HepG2 (cell line): ENCODE results near the gene RAET1E. TPM values are rescaled to one million over a fixed set of nuclear protein-coding genes. Genes with fewer than 3 reads are reported as not detected.

Experiments used
- ATAC-seq: fragments of 200-7000 bp; cut with Tn5 transposase; 3 replicates; pipeline ENCODE4 v1.9.1; 2020; ENCODE audit warnings: mild to moderate bottlenecking, moderate library complexity
- BruUV-seq: library from RNA; stranded (reverse); fragments of 400-500 nt; replicated peaks from 2 replicates; lab custom pipeline; 2021; lab: Mats Ljungman, UMichigan
- CTCF ChIA-PET: fragments of 300-600 bp; formaldehyde crosslinking; extraction: SDS; loops from one replicate; lab custom pipeline; 2021; ENCODE audit warnings: low total read pairs, inconsistent platforms, low intra/inter-chr PET ratio; lab: Yijun Ruan, JAX
- POLR2A ChIA-PET: fragments of 350-600 bp; sonication (Branson Sonifier 250); formaldehyde crosslinking; loops from one replicate; lab custom pipeline; 2020; ENCODE audit warnings: antibody characterized with exemption, inconsistent platforms; lab: Yijun Ruan, JAX
- DNase-seq: peaks from one replicate; pipeline ENCODE4 v3.0.0-alpha.2; 2015; ENCODE audit warnings: low spot score
- FAIRE-seq: peaks from 3 replicates; lab custom pipeline; 2011; peaks lifted over from hg19 to GRCh38; lab: Jason Lieb, UNC
- H2AFZ ChIP-seq: one replicate; pipeline ENCODE4 v1.6.1; 2011; ENCODE audit warnings: low read length, inconsistent platforms
- H3K27ac ChIP-seq: fragments of 300-600 bp; 3 replicates; pipeline ENCODE4 v1.8.0; 2011; ENCODE audit warnings: mixed run types, mild to moderate bottlenecking, mixed read lengths, low read length, inconsistent platforms; ENCODE audit not compliant: insufficient read depth; ENCODE audit errors: extremely low read length
- H3K27me3 ChIP-seq, 2 experiments: fragments of 200-600 bp in 1 of 2; 2 replicates in 1 of 2; 3 replicates in 1 of 2; pipeline versions ENCODE4 v1.6.0 to v1.8.0; 2011; ENCODE audit warnings: low read length in 2 of 2, mild to moderate bottlenecking in 2 of 2, moderate library complexity in 2 of 2, inconsistent platforms in 1 of 2; ENCODE audit not compliant: insufficient read depth in 2 of 2, control insufficient read depth in 1 of 2
- H3K36me3 ChIP-seq, 2 experiments: fragments of 200-600 bp in 1 of 2; replicated peaks in 1 of 2; 2 replicates in 1 of 2; 3 replicates in 1 of 2; pipeline versions ENCODE4 v1.5.1 to v1.8.0; 2011; ENCODE audit warnings: low read length in 2 of 2, inconsistent platforms in 1 of 2; ENCODE audit not compliant: insufficient read depth in 2 of 2, control insufficient read depth in 1 of 2
- H3K4me1 ChIP-seq: 2 replicates; pipeline ENCODE4 v1.5.1; 2012; ENCODE audit warnings: low read length, inconsistent platforms; ENCODE audit not compliant: insufficient read depth
- H3K4me2 ChIP-seq: 2 replicates; pipeline ENCODE4 v1.6.0; 2011; ENCODE audit warnings: low read depth, low read length, inconsistent platforms
- H3K4me3 ChIP-seq, 3 experiments: fragments of 200-600 bp in 1 of 3; sonication (generic), shearing (Covaris generic) in 1 of 3; replicated peaks in 1 of 3; 2 replicates each; pipeline ENCODE4 v1.5.1; 2011 to 2016; ENCODE audit warnings: low read length in 3 of 3, inconsistent platforms in 2 of 3, low read depth in 2 of 3, mild to moderate bottlenecking in 2 of 3, control low read depth in 1 of 3, mixed read lengths in 1 of 3; ENCODE audit not compliant: insufficient read depth in 1 of 3
- H3K79me2 ChIP-seq: one replicate; pipeline ENCODE4 v1.6.1; 2011; ENCODE audit warnings: low read length, inconsistent platforms; ENCODE audit not compliant: insufficient read depth
- H3K9ac ChIP-seq: 2 replicates; pipeline ENCODE4 v1.6.0; 2011; ENCODE audit warnings: mild to moderate bottlenecking, low read depth, low read length, inconsistent platforms; ENCODE audit not compliant: insufficient read depth
- H3K9me3 ChIP-seq: 2 replicates; pipeline ENCODE4 v1.5.1; 2012; ENCODE audit warnings: mild to moderate bottlenecking, low read length
- H4K20me1 ChIP-seq: 2 replicates; pipeline ENCODE4 v1.6.0; 2011; ENCODE audit warnings: inconsistent platforms, mild to moderate bottlenecking, low read length, moderate library complexity; ENCODE audit not compliant: insufficient read depth
- ARNT ChIP-seq: fragments of 450-650 bp; IDR thresholded peaks from 2 replicates; pipeline ENCODE4 v1.6.1; 2017
- ATRX ChIP-seq: sonication (generic); formaldehyde crosslinking; IDR thresholded peaks from 2 replicates; pipeline ENCODE4 v1.4.0; 2020; ENCODE audit warnings: missing genetic modification reagents, borderline replicate concordance
- CCDC6 ChIP-seq: sonication (generic); formaldehyde crosslinking; IDR thresholded peaks from 2 replicates; pipeline ENCODE4 v1.8.1; 2022; ENCODE audit warnings: mild to moderate bottlenecking, missing genetic modification reagents, moderate library complexity
- MAFF ChIP-seq: IDR thresholded peaks from 2 replicates; pipeline ENCODE4 v1.6.1; 2011; ENCODE audit warnings: low read depth, low read length, improper control_type of control experiment
- MAFK ChIP-seq, 2 experiments: IDR thresholded peaks in 1 of 2; conservative IDR thresholded peaks in 1 of 2; 2 replicates each; pipeline ENCODE4 v1.6.1; 2011; ENCODE audit warnings: improper control_type of control experiment in 2 of 2, low read length in 2 of 2
- NR3C1 ChIP-seq: sonication (generic); formaldehyde crosslinking; IDR thresholded peaks from 2 replicates; pipeline ENCODE4 v1.4.0; 2020; ENCODE audit warnings: missing genetic modification reagents
- RBM39 ChIP-seq: fragments of 200-400 bp; formaldehyde crosslinking; IDR thresholded peaks from one replicate; pipeline ENCODE4 v1.6.1; 2018; ENCODE audit warnings: antibody characterized with exemption, mild to moderate bottlenecking, low read depth, low read length; ENCODE audit not compliant: poor library complexity, severe bottlenecking
- ZNF329 ChIP-seq: sonication (generic); formaldehyde crosslinking; IDR thresholded peaks from 2 replicates; pipeline ENCODE4 v1.9.0; 2021; ENCODE audit warnings: low read depth, mild to moderate bottlenecking, missing genetic modification reagents
- ZXDC ChIP-seq: sonication (generic); formaldehyde crosslinking; IDR thresholded peaks from 2 replicates; pipeline ENCODE4 v1.5.0; 2020; ENCODE audit warnings: mild to moderate bottlenecking, missing genetic modification reagents
- WGBS: methylation state at CpG from one replicate; pipeline ENCODE4 v1.1.6; 2017; ENCODE audit warnings: low lambda C conversion rate; 5-methylcytosine and 5-hydroxymethylcytosine counted together
- in situ Hi-C: cut with HindIII; loops from 2 replicates; pipeline ENCODE4 v1.10.0; 2017; ENCODE audit warnings: low pct_unique_long_range_greater_than_20kb; ENCODE audit not compliant: extremely low pct_ligation_motif_present
- intact Hi-C: fragments of 100-400 bp; cut with micrococcal nuclease; formaldehyde crosslinking; loops from one replicate; pipeline ENCODE4 v1.10.0; 2022; ENCODE audit not compliant: unreplicated experiment
- polyA plus RNA-seq, 8 experiments: library from polyadenylated mRNA; depleted of rRNA in 3 of 8; stranded (reverse) in 7 of 8; unstranded in 1 of 8; fragments of >200 nt; fragmentation: Illumina TruSeq in 4 of 8; extraction: Trizol in 4 of 8; gene quantifications; 2 replicates each; pipeline versions ENCODE4 v1.2.1 to v1.2.3, GENCODE V29; 2011 to 2016; ENCODE audit warnings: low read depth in 4 of 8, missing spikeins in 1 of 8, mixed read lengths in 1 of 8; ENCODE audit not compliant: insufficient read depth in 1 of 8
- total RNA-seq, 5 experiments: library from RNA; depleted of rRNA; stranded (reverse); fragments of >200 nt; fragmentation: Illumina TruSeq; extraction: Trizol; gene quantifications; 2 replicates each; pipeline ENCODE4 v1.2.3, GENCODE V29; 2016; ENCODE audit warnings: low read depth in 1 of 5

Gene RAET1E
- total and polyA plus RNA-seq, 2 of the 13 experiments (the other 11 are each of a cell fraction or from before 2014, with no cell fraction given): not detected

GRCh38 chr6:149881066-149881766 is 16.7 kb downstream of the RAET1E start:
- no peak overlapping the region for H2AFZ ChIP-seq
- TF ChIP-seq RBM39: no peak
- TF ChIP-seq ZNF329 (CRISPR knock-in tag): no peak
- TF ChIP-seq NR3C1 (CRISPR knock-in tag): no peak
- TF ChIP-seq ARNT: no peak
- no peak for TF ChIP-seq ATRX (CRISPR knock-in tag)
- TF ChIP-seq CCDC6 (CRISPR knock-in tag): no peak
- no peak overlapping the region for H3K9ac ChIP-seq
- CTCF ChIA-PET: interaction anchor here (1.5 kb wide), 1 partner anchor 45 kb away, joined by 3 read pairs; no protein-coding TSS in a partner anchor
- H3K27me3 ChIP-seq: peaks cover 1 to 36% of the 10 kb centered on the region in 2 experiments; a peak in 2 of 5 replicates
- H3K4me3 ChIP-seq: no peak overlapping the region
- H3K36me3 ChIP-seq: no peaks in the 10 kb centered on the region
- no peak overlapping the region for H3K27ac ChIP-seq
- in situ Hi-C loops (no loop called here), intact Hi-C loops (no loop called here)
- 44% methylated on average over 10 of the region's 10 CpGs for WGBS
- no peaks in the 10 kb centered on the region for H4K20me1 ChIP-seq
- FAIRE-seq (no peak), ATAC-seq (no peak), DNase-seq (no peak)
- H3K4me2 ChIP-seq: no peak overlapping the region
- H3K9me3 ChIP-seq: no peaks in the 10 kb centered on the region
- POLR2A ChIA-PET: no interaction called here
- no peaks in the 10 kb centered on the region for H3K4me1 ChIP-seq
- no TSS peak for BruUV-seq
- no peaks in the 10 kb centered on the region for H3K79me2 ChIP-seq

GRCh38 chr6:149877659-149878058 is 20.3 kb downstream of the RAET1E start:
- TF ChIP-seq MAFK (conservative IDR thresholded peaks at IDR 0.05 in 1 of 2, IDR thresholded peaks at IDR 0.05 in 1 of 2; ENCODE audit: low read length in 2 of 2) (peak; percentile 52 to 62; a peak in 3 of 4 replicates), MAFF (0 out of 2 replicates have a peak, but pooled peaks have one; percentile 16), ZXDC (CRISPR knock-in tag) (no peak)
- ChIA-PET CTCF (no interaction called here), POLR2A (no interaction called here)
- no peaks in the 10 kb centered on the region for H3K36me3 ChIP-seq
- no peak overlapping the region for H3K27ac ChIP-seq
- intact Hi-C loops (no loop called here), in situ Hi-C loops (no loop called here)
- no peaks in the 10 kb centered on the region for H3K4me1 ChIP-seq
- H3K4me3 ChIP-seq: no peak overlapping the region
- ATAC-seq: no peak
- FAIRE-seq: no peak
- no peak overlapping the region for H2AFZ ChIP-seq
- no peaks in the 10 kb centered on the region for H3K79me2 ChIP-seq
- no peaks in the 10 kb centered on the region for H3K9me3 ChIP-seq
- peaks cover 1 to 31% of the 10 kb centered on the region in 2 experiments; a peak in 2 of 5 replicates for H3K27me3 ChIP-seq
- 0% methylated on average over 1 of the region's 1 CpG for WGBS
- H3K4me2 ChIP-seq: no peak overlapping the region
- BruUV-seq: no TSS peak
- no peak for DNase-seq
- no peaks in the 10 kb centered on the region for H4K20me1 ChIP-seq
- H3K9ac ChIP-seq: no peak overlapping the region
